Epithelial cell of proximal tubule (primary cell): Measurements from ENCODE around the gene ASTN1. TPM values are rescaled to one million over a fixed set of nuclear protein-coding genes. Genes with fewer than 3 reads are reported as not detected.

Experiments used
- DNase-seq: peaks from one replicate; pipeline ENCODE4 v3.0.0-alpha.2; 2011; ENCODE audit warnings: low read depth
- H3K4me3 ChIP-seq: 2 replicates; pipeline ENCODE4 v1.5.1; 2011; ENCODE audit warnings: low read depth, mild to moderate bottlenecking, low read length
- CTCF ChIP-seq: conservative IDR thresholded peaks from 2 replicates; pipeline ENCODE4 v1.5.1; 2012; ENCODE audit warnings: low read depth, mild to moderate bottlenecking, low read length
- total RNA-seq: library from RNA; depleted of rRNA; stranded (reverse); fragments of >200 nt; gene quantifications from 2 replicates; pipeline ENCODE4 v1.2.3, GENCODE V29; 2015

Gene ASTN1
- total RNA-seq, 1 donor from 2014 or later, result 0.23 TPM

- no peak for TF ChIP-seq CTCF
- H3K4me3 ChIP-seq, result no peak overlapping the region
- DNase-seq, result no peak
Observed at GRCh38 chr1:177174921-177175634, 10.6 kb upstream of the ASTN1 start.

GRCh38 chr1:177173976-177174375 is 9.5 kb upstream of the ASTN1 start:
- no peak overlapping the region for H3K4me3 ChIP-seq
- no peak for TF ChIP-seq CTCF
- DNase-seq, result no peak

- no peak for DNase-seq
- H3K4me3 ChIP-seq, result no peak overlapping the region
- TF ChIP-seq CTCF, result no peak
Observed at GRCh38 chr1:177172866-177173265, 8.4 kb upstream of the ASTN1 start.

GRCh38 chr1:177172272-177172671 is 7.8 kb upstream of the ASTN1 start:
- no peak for DNase-seq
- no peak overlapping the region for H3K4me3 ChIP-seq
- no peak for TF ChIP-seq CTCF

- DNase-seq, result no peak
- H3K4me3 ChIP-seq, result no peak overlapping the region
- TF ChIP-seq CTCF, result no peak
Observed at GRCh38 chr1:177171536-177172123, 7.1 kb upstream of the ASTN1 start.

- no peak for DNase-seq
- no peak for TF ChIP-seq CTCF
- H3K4me3 ChIP-seq, result peak within 1 kb of the TSS; percentile 48
Observed at GRCh38 chr1:177170756-177171535, 6.4 kb upstream of the ASTN1 start, which contains the start of gene BRINP2. BRINP2 (plus strand) TSS chr1:177170958; CDS start chr1:177229877, 58,919 bp downstream.
